ENCODE results near the gene ARMH2.

Gene ARMH2

GRCh38 chr6:24825130-24825630 lies 26.5 kb upstream of the ARMH2 start:
- H3K27me3 ChIP-seq (replicated peaks; ENCODE audit: control insufficient read depth, insufficient read depth, low read length) = no peaks in the 10 kb centered on the region
- TF ChIP-seq CTCF (IDR thresholded peaks at IDR 0.05; ENCODE audit: insufficient read depth, low read length, poor library complexity, severe bottlenecking) = no peak
- peaks cover 3% of the 10 kb centered on the region for H3K36me3 ChIP-seq (ENCODE audit: control insufficient read depth, insufficient read depth, low read length)
- H3K4me3 ChIP-seq (replicated peaks; ENCODE audit: low read depth, low read length) = no peak overlapping the region
- no peak for DNase-seq (ENCODE audit: extremely low read depth, insufficient read length)

DNA sequence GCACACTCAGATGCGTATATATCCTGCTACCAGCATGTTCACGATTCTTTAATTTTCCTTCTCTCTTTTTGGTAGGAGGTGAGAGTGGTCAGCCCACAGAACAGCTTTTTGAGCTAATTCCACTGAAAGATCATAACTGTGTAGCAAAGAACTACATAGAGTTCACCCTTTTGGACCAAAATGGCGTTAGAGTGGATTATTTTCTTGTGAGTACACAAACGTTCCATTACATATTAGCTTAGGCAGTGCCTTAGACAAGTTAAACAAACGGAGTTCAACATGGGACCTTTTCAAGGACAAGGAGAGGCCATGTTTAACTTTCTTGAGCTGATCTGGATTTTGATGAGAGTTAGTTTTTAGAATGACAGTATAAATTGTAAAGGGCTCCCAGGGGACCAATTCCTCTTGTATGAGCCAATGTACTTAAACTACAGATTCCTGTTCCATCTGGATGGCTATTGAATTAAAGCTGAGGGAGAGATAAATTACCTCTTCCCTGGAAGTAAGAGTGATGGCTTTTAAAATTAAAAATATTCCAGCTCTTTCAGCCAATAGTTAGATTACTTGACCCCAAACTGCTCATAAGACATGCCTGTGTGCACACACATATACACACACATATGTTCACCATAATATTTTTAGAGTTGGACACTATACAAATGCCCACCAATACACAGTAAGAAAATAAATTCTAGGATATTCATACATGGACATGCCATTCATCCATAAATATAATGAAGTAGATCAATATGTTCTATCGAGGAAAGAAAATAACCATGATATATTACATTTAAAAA lies 25.6 kb upstream of the ARMH2 start:
- H3K36me3 ChIP-seq (ENCODE audit: control insufficient read depth, insufficient read depth, low read length) = peaks cover 3% of the 10 kb centered on the region
- H3K4me3 ChIP-seq (replicated peaks; ENCODE audit: low read depth, low read length) = no peak overlapping the region
- no peak for DNase-seq (ENCODE audit: extremely low read depth, insufficient read length)
- TF ChIP-seq CTCF (IDR thresholded peaks at IDR 0.05; ENCODE audit: insufficient read depth, low read length, poor library complexity, severe bottlenecking) = no peak
- no peaks in the 10 kb centered on the region for H3K27me3 ChIP-seq (replicated peaks; ENCODE audit: control insufficient read depth, insufficient read depth, low read length)

GRCh38 chr6:24823185-24823584 lies 24.5 kb upstream of the ARMH2 start:
- H3K36me3 ChIP-seq (ENCODE audit: control insufficient read depth, insufficient read depth, low read length) = peaks cover 3% of the 10 kb centered on the region
- no peak overlapping the region for H3K4me3 ChIP-seq (replicated peaks; ENCODE audit: low read depth, low read length)
- DNase-seq (ENCODE audit: extremely low read depth, insufficient read length) = no peak
- no peak for TF ChIP-seq CTCF (IDR thresholded peaks at IDR 0.05; ENCODE audit: insufficient read depth, low read length, poor library complexity, severe bottlenecking)
- no peaks in the 10 kb centered on the region for H3K27me3 ChIP-seq (replicated peaks; ENCODE audit: control insufficient read depth, insufficient read depth, low read length)

- no peak for DNase-seq (ENCODE audit: extremely low read depth, insufficient read length)
Measured at GRCh38 chr6:24822696-24823095, 24.0 kb upstream of the ARMH2 start.

GRCh38 chr6:24821860-24822444 lies 23.2 kb upstream of the ARMH2 start:
- DNase-seq (ENCODE audit: extremely low read depth, insufficient read length) = no peak
- Histone ChIP-seq H3K4me3 (replicated peaks; ENCODE audit: low read depth, low read length) (no peak overlapping the region), H3K27me3 (replicated peaks; ENCODE audit: control insufficient read depth, insufficient read depth, low read length) (no peaks in the 10 kb centered on the region), H3K36me3 (ENCODE audit: control insufficient read depth, insufficient read depth, low read length) (no peaks in the 10 kb centered on the region; the same call in none of the 2 replicates)
- TF ChIP-seq CTCF (IDR thresholded peaks at IDR 0.05; ENCODE audit: insufficient read depth, low read length, poor library complexity, severe bottlenecking) = no peak

More at GRCh38 chr6:24822696-24823095, 24.0 kb upstream of the ARMH2 start:
- Histone ChIP-seq H3K27me3 (replicated peaks; ENCODE audit: control insufficient read depth, insufficient read depth, low read length) (no peaks in the 10 kb centered on the region), H3K4me3 (replicated peaks; ENCODE audit: low read depth, low read length) (no peak overlapping the region), H3K36me3 (ENCODE audit: control insufficient read depth, insufficient read depth, low read length) (peaks cover 3% of the 10 kb centered on the region)
- TF ChIP-seq CTCF (IDR thresholded peaks at IDR 0.05; ENCODE audit: insufficient read depth, low read length, poor library complexity, severe bottlenecking) = no peak
